ENCODE data around the gene TMEM47.

The TMEM47 gene

GRCh38 chrX:34656842-34657725 lies at the start of gene TMEM47:
TSS of gene TMEM47 (minus strand) at chrX:34657285. CDS start at chrX:34657029, 256 bp downstream.
- no peak for DNase-seq

GRCh38 chrX:34687095-34687494 lies 30.0 kb upstream of the TMEM47 start:
- no peak for DNase-seq

- no peak for DNase-seq
Measured at GRCh38 chrX:34659575-34659974, 2.5 kb upstream of the TMEM47 start.

- no peak for DNase-seq
Measured at GRCh38 chrX:34658326-34658725, 1.2 kb upstream of the TMEM47 start.

GRCh38 chrX:34657726-34658070 lies 613 bp upstream of the TMEM47 start:
- no peak for DNase-seq

- DNase-seq: no peak
Measured at GRCh38 chrX:34656467-34656841, 631 bp downstream of the TMEM47 start.

- no peak for DNase-seq
Measured at GRCh38 chrX:34655501-34656455, 1.3 kb downstream of the TMEM47 start.

- no peak for DNase-seq
Measured at GRCh38 chrX:34654696-34655490, 2.2 kb downstream of the TMEM47 start.

GRCh38 chrX:34653811-34654210 lies 3.3 kb downstream of the TMEM47 start:
- DNase-seq: no peak

- DNase-seq: no peak
Measured at GRCh38 chrX:34642849-34643248, 14.2 kb downstream of the TMEM47 start.

GRCh38 chrX:34638116-34638515 lies 19.0 kb downstream of the TMEM47 start:
- DNase-seq: no peak

GRCh38 chrX:34634349-34634748 lies 22.7 kb downstream of the TMEM47 start:
- DNase-seq: no peak

- DNase-seq: no peak
Measured at GRCh38 chrX:34632384-34632783, 24.7 kb downstream of the TMEM47 start.

- no peak for DNase-seq
Measured at GRCh38 chrX:34631479-34632220, 25.4 kb downstream of the TMEM47 start.

- DNase-seq: no peak
Measured at GRCh38 chrX:34629572-34629971, 27.5 kb downstream of the TMEM47 start.

GRCh38 chrX:34624416-34624815 lies 32.7 kb downstream of the TMEM47 start:
- no peak for DNase-seq

- DNase-seq: no peak
Measured at GRCh38 chrX:34619920-34620319, 37.2 kb downstream of the TMEM47 start.

- no peak for DNase-seq
Measured at GRCh38 chrX:34612036-34612435, 45.0 kb downstream of the TMEM47 start.

GRCh38 chrX:34598362-34598761 lies 58.7 kb downstream of the TMEM47 start:
- DNase-seq: no peak

- DNase-seq: no peak
Measured at GRCh38 chrX:34586936-34587335, 70.1 kb downstream of the TMEM47 start.

- no peak for DNase-seq
Measured at GRCh38 chrX:34586346-34586911, 70.7 kb downstream of the TMEM47 start.

GRCh38 chrX:34585561-34585960 lies 71.5 kb downstream of the TMEM47 start:
- DNase-seq: no peak

Data from stimulated activated CD4-positive, alpha-beta T cell treated with anti-CD3 and anti-CD28 coated beads, Interleukin-12 subunit alpha, Interleukin-12 subunit beta, amount 100 ng/mL, for 4 hours (primary cell).